GM10266 (cell line): ENCODE data around the gene TMEM145.

Experiments used
- DNase-seq: peaks from one replicate; pipeline ENCODE4 v3.0.0; 2012; ENCODE audit errors: extremely low spot score
- TF ChIP-seq, protein P1 (sequence below): IDR thresholded peaks from 2 replicates; pipeline ENCODE4 v1.5.1; 2012; ENCODE audit warnings: mild to moderate bottlenecking, low read depth; ENCODE audit not compliant: control insufficient read depth, insufficient read depth; ENCODE audit errors: missing control alignments

TMEM145 gene

DNA sequence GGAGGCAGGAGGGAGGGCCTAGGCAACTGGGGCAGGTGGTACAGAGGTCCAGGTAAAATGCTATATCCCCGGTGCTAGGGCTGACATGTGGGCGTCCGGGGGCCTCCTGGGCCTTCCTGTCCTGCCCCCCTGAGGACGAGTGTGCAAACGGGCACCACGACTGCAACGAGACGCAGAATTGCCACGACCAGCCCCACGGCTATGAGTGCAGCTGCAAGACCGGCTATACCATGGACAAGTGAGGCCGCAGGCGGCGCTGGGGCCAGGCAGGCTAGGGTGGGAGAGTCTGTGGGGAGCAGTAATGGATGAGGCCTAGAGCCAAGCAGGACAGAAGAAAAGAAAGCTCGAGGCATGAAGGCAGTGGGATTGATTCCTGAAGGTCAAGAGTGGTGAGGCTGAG is 55.7 kb downstream of the TMEM145 start:
- TF ChIP-seq, protein P1, sequence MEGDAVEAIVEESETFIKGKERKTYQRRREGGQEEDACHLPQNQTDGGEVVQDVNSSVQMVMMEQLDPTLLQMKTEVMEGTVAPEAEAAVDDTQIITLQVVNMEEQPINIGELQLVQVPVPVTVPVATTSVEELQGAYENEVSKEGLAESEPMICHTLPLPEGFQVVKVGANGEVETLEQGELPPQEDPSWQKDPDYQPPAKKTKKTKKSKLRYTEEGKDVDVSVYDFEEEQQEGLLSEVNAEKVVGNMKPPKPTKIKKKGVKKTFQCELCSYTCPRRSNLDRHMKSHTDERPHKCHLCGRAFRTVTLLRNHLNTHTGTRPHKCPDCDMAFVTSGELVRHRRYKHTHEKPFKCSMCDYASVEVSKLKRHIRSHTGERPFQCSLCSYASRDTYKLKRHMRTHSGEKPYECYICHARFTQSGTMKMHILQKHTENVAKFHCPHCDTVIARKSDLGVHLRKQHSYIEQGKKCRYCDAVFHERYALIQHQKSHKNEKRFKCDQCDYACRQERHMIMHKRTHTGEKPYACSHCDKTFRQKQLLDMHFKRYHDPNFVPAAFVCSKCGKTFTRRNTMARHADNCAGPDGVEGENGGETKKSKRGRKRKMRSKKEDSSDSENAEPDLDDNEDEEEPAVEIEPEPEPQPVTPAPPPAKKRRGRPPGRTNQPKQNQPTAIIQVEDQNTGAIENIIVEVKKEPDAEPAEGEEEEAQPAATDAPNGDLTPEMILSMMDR, result no peak
- no peak for DNase-seq

DNA sequence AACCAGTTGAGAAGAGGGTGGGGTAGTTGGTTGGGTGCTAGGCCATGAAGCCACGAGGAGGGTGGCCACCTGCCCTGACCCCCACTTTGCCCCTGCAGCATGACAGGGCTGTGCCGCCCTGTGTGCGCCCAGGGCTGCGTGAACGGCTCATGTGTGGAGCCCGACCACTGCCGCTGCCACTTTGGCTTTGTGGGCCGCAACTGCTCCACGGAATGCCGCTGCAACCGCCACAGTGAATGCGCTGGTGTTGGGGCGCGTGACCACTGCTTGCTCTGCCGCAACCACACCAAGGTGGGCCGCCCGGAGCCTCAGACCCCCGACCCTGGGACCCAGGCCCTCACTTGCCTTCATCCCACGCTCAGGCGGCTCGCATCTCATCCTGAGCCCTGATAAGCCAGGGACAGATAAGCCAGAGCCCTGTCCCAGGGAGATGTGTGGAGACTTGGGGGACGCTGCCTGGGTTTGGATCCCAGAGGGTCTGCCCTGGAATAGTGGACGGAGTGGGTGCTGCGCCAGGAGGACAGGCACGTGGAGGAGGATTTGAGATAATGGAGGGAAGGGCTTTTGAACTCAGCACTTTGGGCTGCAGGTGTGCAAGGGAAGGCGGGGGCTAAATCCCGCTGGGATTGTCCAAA is 56.4 kb downstream of the TMEM145 start:
- TF ChIP-seq, protein P1, result no peak
- DNase-seq, result no peak

DNA sequence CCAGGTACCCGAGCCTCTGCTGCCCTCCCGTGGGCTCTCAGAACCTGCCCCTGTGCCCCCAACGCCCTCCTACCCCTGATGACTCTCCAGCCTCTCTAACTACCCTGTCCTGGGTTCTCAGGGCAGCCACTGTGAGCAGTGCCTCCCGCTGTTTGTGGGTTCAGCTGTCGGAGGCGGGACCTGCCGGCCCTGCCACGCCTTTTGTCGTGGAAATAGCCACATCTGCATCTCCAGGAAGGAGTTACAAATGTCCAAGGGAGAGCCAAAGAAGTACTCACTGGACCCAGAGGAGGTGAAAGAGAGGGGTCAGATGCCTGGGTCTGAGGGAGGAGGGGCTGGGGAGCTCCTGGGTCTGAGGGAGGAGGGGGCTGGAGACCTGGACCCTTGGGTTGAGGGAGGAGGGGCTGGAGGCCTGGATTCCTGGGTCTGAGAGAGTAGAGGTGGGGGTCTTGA is 57.0 kb downstream of the TMEM145 start:
- DNase-seq, result no peak
- TF ChIP-seq, protein P1, result no peak

DNA sequence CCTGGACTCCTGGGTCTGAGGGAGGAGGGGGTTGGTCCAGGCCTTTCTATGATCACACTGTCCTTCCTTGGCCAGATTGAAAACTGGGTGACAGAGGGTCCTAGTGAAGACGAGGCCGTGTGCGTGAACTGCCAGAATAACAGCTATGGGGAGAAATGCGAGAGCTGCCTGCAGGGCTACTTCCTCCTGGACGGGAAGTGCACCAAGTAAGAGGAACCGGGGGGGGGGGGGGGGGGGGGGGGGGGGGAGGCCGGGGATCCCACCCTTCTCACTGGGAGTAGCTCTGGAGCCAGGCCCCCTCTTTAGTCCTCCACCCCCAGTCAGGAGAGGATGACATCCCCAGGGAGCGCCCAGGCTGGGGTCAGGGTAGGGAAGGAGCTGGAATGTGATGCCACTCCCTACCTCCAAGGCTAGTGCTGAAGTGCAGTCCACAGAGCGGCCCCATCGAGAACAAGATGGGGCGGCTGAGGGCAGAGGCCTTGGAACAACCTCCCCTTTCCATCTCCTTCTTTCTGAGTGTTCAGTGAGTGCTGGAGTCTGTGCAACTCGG is 57.6 kb downstream of the TMEM145 start:
- TF ChIP-seq, protein P1, result no peak
- no peak for DNase-seq
